NCI-H2029 (cell line): Measurements from ENCODE around the gene CKAP4.

Experiments used
- DNase-seq: peaks from one replicate; lab custom pipeline; 2025; lab: John Stamatoyannopoulos, UW

The CKAP4 gene

GRCh38 chr12:106197906-106198623 is 49.8 kb downstream of the CKAP4 start:
- no peak for DNase-seq

- no peak for DNase-seq
Measured at GRCh38 chr12:106195621-106196027, 52.2 kb downstream of the CKAP4 start.

- no peak for DNase-seq
Measured at GRCh38 chr12:106194351-106194750, 53.5 kb downstream of the CKAP4 start.

GRCh38 chr12:106193394-106194215 is 54.2 kb downstream of the CKAP4 start:
- DNase-seq = no peak

- DNase-seq = no peak
Measured at GRCh38 chr12:106192659-106193393, 55.0 kb downstream of the CKAP4 start.

GRCh38 chr12:106190581-106190980 is 57.2 kb downstream of the CKAP4 start:
- no peak for DNase-seq

GRCh38 chr12:106189341-106189740 is 58.5 kb downstream of the CKAP4 start:
- DNase-seq = no peak

- DNase-seq = no peak
Measured at GRCh38 chr12:106188256-106188655, 59.6 kb downstream of the CKAP4 start.
